Measurements from ENCODE around the gene F2RL1. TPM values are rescaled to one million over a fixed set of nuclear protein-coding genes. Genes with fewer than 3 reads are reported as not detected.
"Not testable (repeated sequence)": the region's sequence is repeated elsewhere in the genome, so short reads cannot be mapped to it uniquely, and the experiment has no call there.

The F2RL1 gene
- total RNA-seq, 3 donors from 2014 or later: 58.1 to 177 (median 128) TPM

GRCh38 chr5:76854644-76855043 is 35.8 kb downstream of the F2RL1 start:
- ATAC-seq (no peak), DNase-seq (no peak)
- TF ChIP-seq, protein P1, sequence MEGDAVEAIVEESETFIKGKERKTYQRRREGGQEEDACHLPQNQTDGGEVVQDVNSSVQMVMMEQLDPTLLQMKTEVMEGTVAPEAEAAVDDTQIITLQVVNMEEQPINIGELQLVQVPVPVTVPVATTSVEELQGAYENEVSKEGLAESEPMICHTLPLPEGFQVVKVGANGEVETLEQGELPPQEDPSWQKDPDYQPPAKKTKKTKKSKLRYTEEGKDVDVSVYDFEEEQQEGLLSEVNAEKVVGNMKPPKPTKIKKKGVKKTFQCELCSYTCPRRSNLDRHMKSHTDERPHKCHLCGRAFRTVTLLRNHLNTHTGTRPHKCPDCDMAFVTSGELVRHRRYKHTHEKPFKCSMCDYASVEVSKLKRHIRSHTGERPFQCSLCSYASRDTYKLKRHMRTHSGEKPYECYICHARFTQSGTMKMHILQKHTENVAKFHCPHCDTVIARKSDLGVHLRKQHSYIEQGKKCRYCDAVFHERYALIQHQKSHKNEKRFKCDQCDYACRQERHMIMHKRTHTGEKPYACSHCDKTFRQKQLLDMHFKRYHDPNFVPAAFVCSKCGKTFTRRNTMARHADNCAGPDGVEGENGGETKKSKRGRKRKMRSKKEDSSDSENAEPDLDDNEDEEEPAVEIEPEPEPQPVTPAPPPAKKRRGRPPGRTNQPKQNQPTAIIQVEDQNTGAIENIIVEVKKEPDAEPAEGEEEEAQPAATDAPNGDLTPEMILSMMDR (IDR thresholded peaks at IDR 0.05): no peak
- Histone ChIP-seq H3K36me3 (ENCODE audit: low read depth) (no peaks in the 10 kb centered on the region), H3K9me3 (no peaks in the 10 kb centered on the region), H3K4me3 (no peak overlapping the region), H3K4me1 (ENCODE audit: low read depth) (peaks cover 16% of the 10 kb centered on the region)
- intact Hi-C loops (cut with DNase I, micrococcal nuclease): no loop called here

DNA sequence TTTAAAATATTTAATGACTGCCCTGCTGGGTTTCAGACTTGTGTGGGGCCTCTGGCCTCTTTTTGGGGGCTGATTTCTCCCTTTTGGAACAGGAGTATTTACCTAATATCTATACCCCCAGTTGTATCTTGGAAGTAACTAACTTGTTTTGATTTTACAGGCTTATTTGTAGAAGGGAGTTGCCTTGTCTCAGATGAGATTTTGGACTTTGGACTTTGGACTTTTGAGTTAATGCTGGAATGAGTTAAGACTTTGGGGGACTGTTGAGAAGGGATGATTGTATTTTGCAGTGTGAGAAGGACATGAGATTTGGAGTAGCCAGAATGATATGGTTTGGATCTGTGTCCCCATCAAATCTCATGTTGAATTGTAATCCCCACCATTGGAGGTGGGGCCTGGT is 36.7 kb downstream of the F2RL1 start:
- peak; percentile 26 for ATAC-seq
- DNase-seq; intact Hi-C loops (cut with DNase I, micrococcal nuclease); H3K9me3 ChIP-seq; H3K4me3 ChIP-seq; H3K36me3 ChIP-seq (ENCODE audit: low read depth): not testable (repeated sequence)
- peaks cover 16% of the 10 kb centered on the region for H3K4me1 ChIP-seq (ENCODE audit: low read depth)

DNA sequence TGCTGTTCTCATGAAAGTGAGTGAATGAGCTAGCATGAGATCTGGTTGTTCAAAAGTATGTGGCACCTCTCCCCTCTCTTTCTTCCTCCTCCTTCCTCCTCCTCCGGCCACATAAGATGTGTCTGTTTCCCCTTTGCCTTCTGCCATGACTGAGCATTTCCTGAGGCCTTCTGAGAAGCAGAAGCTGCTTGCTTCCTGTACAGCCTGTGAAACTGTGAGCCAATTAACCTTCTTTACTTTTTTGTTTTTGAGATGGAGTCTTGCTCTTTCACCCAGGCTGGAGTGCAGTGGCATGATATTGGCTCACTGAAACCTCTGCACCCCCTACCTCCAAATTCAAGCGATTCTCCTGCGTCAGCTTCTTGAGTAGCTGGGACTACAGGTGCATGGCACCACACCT is 37.1 kb downstream of the F2RL1 start:
- intact Hi-C loops (cut with DNase I, micrococcal nuclease): no loop called here
- ATAC-seq (peak; percentile 72), DNase-seq (no peak)
- Histone ChIP-seq H3K36me3 (ENCODE audit: low read depth) (no peaks in the 10 kb centered on the region), H3K9me3 (no peaks in the 10 kb centered on the region), H3K4me3 (no peak overlapping the region), H3K4me1 (ENCODE audit: low read depth) (peaks cover 16% of the 10 kb centered on the region)
- TF ChIP-seq, protein P1 (IDR thresholded peaks at IDR 0.05): no peak

DNA sequence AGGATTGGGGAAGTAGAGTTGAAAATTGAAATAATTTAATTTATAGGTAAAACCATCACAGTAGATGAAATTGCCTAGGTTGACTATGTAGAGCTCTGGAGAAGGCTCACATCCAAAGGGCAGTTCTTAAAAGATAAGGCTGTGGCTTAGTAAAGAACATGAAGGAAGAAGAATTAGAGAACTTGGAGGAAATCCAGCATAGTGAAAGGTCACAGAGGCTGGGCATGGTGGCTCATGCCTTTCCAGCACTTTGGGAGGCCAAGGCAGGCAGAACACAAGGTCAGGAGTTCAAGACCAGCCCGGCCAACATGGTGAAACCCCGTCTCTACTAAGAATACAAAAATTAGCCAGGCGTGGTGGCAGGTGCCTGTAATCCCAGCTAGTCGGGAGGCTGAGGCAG is 38.0 kb downstream of the F2RL1 start:
- H3K9me3 ChIP-seq; H3K4me3 ChIP-seq; intact Hi-C loops (cut with DNase I, micrococcal nuclease); H3K36me3 ChIP-seq (ENCODE audit: low read depth): not testable (repeated sequence)
- H3K4me1 ChIP-seq (ENCODE audit: low read depth): peaks cover 16% of the 10 kb centered on the region
- peak in 1 of 3 donors; percentile 40 for DNase-seq
- peak; percentile 61 for ATAC-seq

DNA sequence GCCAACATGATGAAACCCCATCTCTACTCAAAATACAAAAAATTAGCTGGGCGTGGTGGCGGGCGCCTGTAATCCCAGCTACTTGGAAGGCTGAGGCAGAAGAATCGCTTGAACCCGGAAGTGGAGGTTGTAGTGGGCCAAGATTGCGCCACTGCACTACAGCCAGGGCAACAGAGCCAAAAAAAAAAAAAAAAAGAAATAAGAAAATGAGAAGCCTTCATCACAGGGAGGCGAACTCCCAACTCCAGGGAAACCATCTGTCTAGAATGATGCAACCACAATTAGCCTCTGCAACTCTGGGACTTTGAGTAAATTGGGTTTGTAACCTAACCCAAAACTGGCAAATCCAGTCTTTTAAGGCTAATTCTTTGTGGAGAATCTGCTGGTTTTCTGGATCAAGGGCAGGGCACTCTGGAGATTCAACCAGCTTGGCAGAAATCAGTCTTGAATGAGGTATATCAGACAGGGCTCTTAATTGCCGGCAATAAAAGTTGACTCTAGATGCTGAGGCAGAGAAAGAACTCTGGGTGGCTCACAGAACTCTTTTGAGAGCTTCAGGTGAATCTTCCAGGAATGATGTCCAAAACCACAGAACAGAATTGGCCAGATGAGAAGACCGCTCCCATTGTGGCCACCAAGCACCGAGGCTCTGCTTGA is 40.9 kb downstream of the F2RL1 start:
- DNase-seq: no peak
- intact Hi-C loops (cut with DNase I, micrococcal nuclease): loop anchor here in 1 of 2 donors (10.0 kb wide), 1 partner anchor 635 kb away; the partner anchor contains the start of gene WDR41

GRCh38 chr5:76861612-76862011 is 42.8 kb downstream of the F2RL1 start:
- ATAC-seq: no peak
- intact Hi-C loops (cut with DNase I, micrococcal nuclease): loop anchor here in 1 of 2 donors (10.0 kb wide), 1 partner anchor 633 kb away; the partner anchor contains the start of gene WDR41
- TF ChIP-seq, protein P1 (IDR thresholded peaks at IDR 0.05): no peak
- H3K36me3 ChIP-seq (ENCODE audit: low read depth): no peaks in the 10 kb centered on the region
- H3K4me3 ChIP-seq: no peak overlapping the region
- H3K4me1 ChIP-seq (ENCODE audit: low read depth): peaks cover 4% of the 10 kb centered on the region
- no peaks in the 10 kb centered on the region for H3K9me3 ChIP-seq
- no peak for DNase-seq

More for the DNA sequence above, 40.9 kb downstream of the F2RL1 start:
- no peaks in the 10 kb centered on the region for H3K9me3 ChIP-seq
- peaks cover 20% of the 10 kb centered on the region for H3K4me1 ChIP-seq (ENCODE audit: low read depth)
- no peaks in the 10 kb centered on the region for H3K36me3 ChIP-seq (ENCODE audit: low read depth)
- ATAC-seq: peak; percentile 65
- TF ChIP-seq, protein P1 (IDR thresholded peaks at IDR 0.05): no peak
- H3K4me3 ChIP-seq: no peak overlapping the region
